HG02938 (cell line): ENCODE results near the gene PRPS2.

Source experiments
- ATAC-seq: cut with Tn5 transposase; IDR thresholded peaks from one replicate; pipeline ENCODE4 v1.9.1; 2021; ENCODE audit warnings: mild to moderate bottlenecking, moderate library complexity; ENCODE audit not compliant: unreplicated experiment

Gene PRPS2

GRCh38 chrX:12811658-12812057 lies 20.4 kb downstream of the PRPS2 start:
- ATAC-seq = no peak

- ATAC-seq = peak; percentile 61
Observed at GRCh38 chrX:12814420-12814819, 23.2 kb downstream of the PRPS2 start.

GRCh38 chrX:12817528-12817927 lies 26.3 kb downstream of the PRPS2 start:
- ATAC-seq = no peak

- no peak for ATAC-seq
Observed at GRCh38 chrX:12819222-12819621, 28.0 kb downstream of the PRPS2 start.

- ATAC-seq = no peak
Observed at GRCh38 chrX:12820737-12821136, 29.5 kb downstream of the PRPS2 start.

- ATAC-seq = no peak
Observed at GRCh38 chrX:12824944-12825343, 33.7 kb downstream of the PRPS2 start.

- ATAC-seq = no peak
Observed at GRCh38 chrX:12825801-12826200, 34.6 kb downstream of the PRPS2 start.

- ATAC-seq = no peak
Observed at GRCh38 chrX:12843061-12843667, 52.0 kb downstream of the PRPS2 start.

- peak; percentile 93 for ATAC-seq
Observed at GRCh38 chrX:12843668-12844279, 52.6 kb downstream of the PRPS2 start.

- no peak for ATAC-seq
Observed at GRCh38 chrX:12844319-12844718, 53.1 kb downstream of the PRPS2 start.

GRCh38 chrX:12865359-12865758 lies 74.1 kb downstream of the PRPS2 start:
- no peak for ATAC-seq

- no peak for ATAC-seq
Observed at GRCh38 chrX:12866451-12867377, 75.5 kb downstream of the PRPS2 start, which contains the start of gene TLR7. TLR7 (plus strand) TSS chrX:12867072; CDS start chrX:12867579, 507 bp downstream.

GRCh38 chrX:12867685-12868084 lies 76.5 kb downstream of the PRPS2 start:
- no peak for ATAC-seq

GRCh38 chrX:12868747-12869146 lies 77.5 kb downstream of the PRPS2 start:
- peak; percentile 53 for ATAC-seq

- no peak for ATAC-seq
Observed at GRCh38 chrX:12871257-12871656, 80.0 kb downstream of the PRPS2 start.

GRCh38 chrX:12872741-12873140 lies 81.5 kb downstream of the PRPS2 start:
- ATAC-seq = no peak
